Measurements from ENCODE around the gene RNPEP. TPM values are rescaled to one million over a fixed set of nuclear protein-coding genes. Genes with fewer than 3 reads are reported as not detected.

The RNPEP gene
- total and polyA plus RNA-seq, 2 of the 13 experiments (the other 11 are each of a cell fraction or from before 2014, with no cell fraction given): 20.6 to 38.4 TPM

DNA sequence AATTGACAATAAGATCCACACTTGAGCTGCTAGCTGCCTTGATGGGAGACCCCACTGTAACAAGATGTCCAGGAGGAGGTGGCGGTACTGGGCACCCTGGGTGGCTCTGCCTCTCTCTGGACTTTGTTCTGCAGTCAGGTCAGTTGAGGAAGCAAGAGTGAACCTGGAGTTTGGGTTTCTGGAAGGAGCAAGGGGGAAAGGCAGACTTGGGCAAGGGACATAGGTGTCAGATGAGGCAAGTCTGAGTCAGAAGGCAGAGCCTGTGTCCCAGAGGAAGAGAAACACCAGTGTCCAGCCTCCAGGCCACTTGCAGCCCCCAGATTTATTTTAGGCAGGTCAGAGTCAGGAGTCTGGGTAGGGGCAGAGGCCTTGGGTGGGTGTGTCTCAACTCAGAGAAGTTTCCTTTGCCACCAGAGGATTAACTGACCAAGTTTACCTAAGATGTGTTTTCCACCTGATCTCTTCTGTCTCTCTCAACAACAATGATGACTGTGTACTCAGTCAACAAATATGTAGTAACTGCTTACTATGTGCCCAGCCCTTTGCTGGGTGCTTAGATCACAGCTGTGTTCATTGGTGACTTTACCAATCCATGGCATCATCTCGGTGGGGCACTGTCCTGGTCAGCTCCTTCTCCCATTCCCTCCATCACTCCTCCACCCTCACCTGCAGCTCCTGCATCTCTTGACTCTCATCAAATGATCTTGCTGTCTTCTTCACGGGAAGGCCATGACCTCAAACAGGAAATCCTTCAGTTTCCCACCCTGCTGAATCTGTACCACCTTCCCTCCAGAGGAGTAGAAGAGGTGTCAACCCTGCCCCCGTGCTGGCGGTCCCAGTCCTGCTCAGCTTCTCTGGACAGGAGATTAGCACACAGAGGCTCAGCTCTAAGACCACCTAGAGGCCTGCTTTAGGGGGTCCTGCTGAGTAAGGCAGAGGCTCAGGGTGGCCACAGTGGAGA lies 64.6 kb downstream of the RNPEP start (continued):
- TF ChIP-seq HNF1A (IDR thresholded peaks at IDR 0.05; ENCODE audit: low read depth): no peak
- no peak for TF ChIP-seq HNF1A (CRISPR knock-in tag; IDR thresholded peaks at IDR 0.05; ENCODE audit: borderline replicate concordance)
- peak; percentile 54; the same call in 1 of the 2 replicates for TF ChIP-seq IRF2 (CRISPR knock-in tag; IDR thresholded peaks at IDR 0.05)
- TF ChIP-seq MEF2D (CRISPR knock-in tag; IDR thresholded peaks at IDR 0.05): 0 out of 2 replicates have a peak, but pooled peaks have one; percentile 39
- TF ChIP-seq ZNF761 (CRISPR knock-in tag; conservative IDR thresholded peaks at IDR 0.05): 0 out of 2 replicates have a peak, but pooled peaks have one; percentile 43
- TF ChIP-seq CEBPG (CRISPR knock-in tag; IDR thresholded peaks at IDR 0.05): peak; percentile 65
- 0 out of 2 replicates have a peak, but pooled peaks have one; percentile 12 for TF ChIP-seq ZMYM3 (CRISPR knock-in tag; IDR thresholded peaks at IDR 0.05)
- TF ChIP-seq ZNF629 (CRISPR knock-in tag; conservative IDR thresholded peaks at IDR 0.05): peak; percentile 57
- TF ChIP-seq DR1 (CRISPR knock-in tag; IDR thresholded peaks at IDR 0.05): no peak
- TF ChIP-seq NR2F2 (IDR thresholded peaks at IDR 0.05; ENCODE audit: borderline replicate concordance, low read depth): no peak
- TF ChIP-seq, protein P1, sequence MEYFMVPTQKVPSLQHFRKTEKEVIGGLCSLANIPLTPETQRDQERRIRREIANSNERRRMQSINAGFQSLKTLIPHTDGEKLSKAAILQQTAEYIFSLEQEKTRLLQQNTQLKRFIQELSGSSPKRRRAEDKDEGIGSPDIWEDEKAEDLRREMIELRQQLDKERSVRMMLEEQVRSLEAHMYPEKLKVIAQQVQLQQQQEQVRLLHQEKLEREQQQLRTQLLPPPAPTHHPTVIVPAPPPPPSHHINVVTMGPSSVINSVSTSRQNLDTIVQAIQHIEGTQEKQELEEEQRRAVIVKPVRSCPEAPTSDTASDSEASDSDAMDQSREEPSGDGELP (IDR thresholded peaks at IDR 0.05; ENCODE audit: borderline replicate concordance, low read depth): peak; percentile 71; the same call in 1 of the 2 replicates
- 0 out of 2 replicates have a peak, but pooled peaks have one; percentile 18 for TF ChIP-seq NRL (CRISPR knock-in tag; IDR thresholded peaks at IDR 0.05; ENCODE audit: borderline replicate concordance)
- no peak; the same call in 1 of the 2 replicates for TF ChIP-seq FOXA1 (IDR thresholded peaks at IDR 0.05)
- peak; percentile 77 for TF ChIP-seq FOXA1 (CRISPR knock-in tag; IDR thresholded peaks at IDR 0.05)
- TF ChIP-seq TBL1XR1 (IDR thresholded peaks at IDR 0.05; ENCODE audit: borderline replicate concordance, low read length, partially characterized antibody): peak; percentile 35
- peak; percentile 56; the same call in 1 of the 2 replicates for TF ChIP-seq FOXK1 (CRISPR knock-in tag; IDR thresholded peaks at IDR 0.05; ENCODE audit: borderline replicate concordance, low read depth)
- TF ChIP-seq, protein P2, sequence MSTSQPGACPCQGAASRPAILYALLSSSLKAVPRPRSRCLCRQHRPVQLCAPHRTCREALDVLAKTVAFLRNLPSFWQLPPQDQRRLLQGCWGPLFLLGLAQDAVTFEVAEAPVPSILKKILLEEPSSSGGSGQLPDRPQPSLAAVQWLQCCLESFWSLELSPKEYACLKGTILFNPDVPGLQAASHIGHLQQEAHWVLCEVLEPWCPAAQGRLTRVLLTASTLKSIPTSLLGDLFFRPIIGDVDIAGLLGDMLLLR (CRISPR knock-in tag; IDR thresholded peaks at IDR 0.05): no peak
- 0 out of 2 replicates have a peak, but pooled peaks have one; percentile 38 for TF ChIP-seq NR2F6 (IDR thresholded peaks at IDR 0.05)
- peak; percentile 61 for TF ChIP-seq NR2F6 (CRISPR knock-in tag; IDR thresholded peaks at IDR 0.05)
- peak; percentile 76 for TF ChIP-seq ELF3 (CRISPR knock-in tag; IDR thresholded peaks at IDR 0.05)
- TF ChIP-seq, protein P3, sequence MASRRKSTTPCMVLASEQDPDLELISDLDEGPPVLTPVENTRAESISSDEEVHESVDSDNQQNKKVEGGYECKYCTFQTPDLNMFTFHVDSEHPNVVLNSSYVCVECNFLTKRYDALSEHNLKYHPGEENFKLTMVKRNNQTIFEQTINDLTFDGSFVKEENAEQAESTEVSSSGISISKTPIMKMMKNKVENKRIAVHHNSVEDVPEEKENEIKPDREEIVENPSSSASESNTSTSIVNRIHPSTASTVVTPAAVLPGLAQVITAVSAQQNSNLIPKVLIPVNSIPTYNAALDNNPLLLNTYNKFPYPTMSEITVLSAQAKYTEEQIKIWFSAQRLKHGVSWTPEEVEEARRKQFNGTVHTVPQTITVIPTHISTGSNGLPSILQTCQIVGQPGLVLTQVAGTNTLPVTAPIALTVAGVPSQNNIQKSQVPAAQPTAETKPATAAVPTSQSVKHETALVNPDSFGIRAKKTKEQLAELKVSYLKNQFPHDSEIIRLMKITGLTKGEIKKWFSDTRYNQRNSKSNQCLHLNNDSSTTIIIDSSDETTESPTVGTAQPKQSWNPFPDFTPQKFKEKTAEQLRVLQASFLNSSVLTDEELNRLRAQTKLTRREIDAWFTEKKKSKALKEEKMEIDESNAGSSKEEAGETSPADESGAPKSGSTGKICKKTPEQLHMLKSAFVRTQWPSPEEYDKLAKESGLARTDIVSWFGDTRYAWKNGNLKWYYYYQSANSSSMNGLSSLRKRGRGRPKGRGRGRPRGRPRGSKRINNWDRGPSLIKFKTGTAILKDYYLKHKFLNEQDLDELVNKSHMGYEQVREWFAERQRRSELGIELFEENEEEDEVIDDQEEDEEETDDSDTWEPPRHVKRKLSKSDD (CRISPR knock-in tag; IDR thresholded peaks at IDR 0.05; ENCODE audit: low read depth): no peak
- peak; percentile 72 for TF ChIP-seq RXRB (CRISPR knock-in tag; IDR thresholded peaks at IDR 0.05; ENCODE audit: borderline replicate concordance)

Data from HepG2 (cell line).